EH (cell line): ENCODE measurements around the gene ACTR3.

Experiments used
- DNase-seq: peaks from one replicate; pipeline ENCODE4 v3.0.0-alpha.2; 2015; ENCODE audit warnings: low read depth

The ACTR3 gene

GRCh38 chr2:113966832-113967231 lies 76.9 kb downstream of the ACTR3 start:
- peak; percentile 55 for DNase-seq

DNA sequence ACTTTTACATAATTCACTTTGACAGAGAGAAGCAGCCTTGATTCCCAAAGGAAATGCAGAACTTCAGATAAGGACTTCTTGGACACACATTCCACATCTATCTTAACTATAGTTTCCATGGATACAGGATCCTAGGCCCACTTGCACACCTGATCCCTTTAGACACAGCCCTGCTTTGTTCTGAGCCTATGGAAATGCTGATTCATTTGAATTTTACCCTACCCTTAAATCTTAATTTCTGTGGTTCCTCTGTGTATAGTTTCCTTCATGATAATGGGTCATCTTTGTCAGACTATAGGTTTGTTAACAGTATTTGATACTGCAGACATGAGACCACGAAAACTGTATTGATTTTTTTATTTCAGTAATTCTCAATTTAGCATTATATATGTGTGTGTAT lies 77.4 kb downstream of the ACTR3 start:
- no peak for DNase-seq

GRCh38 chr2:113972766-113973165 lies 82.9 kb downstream of the ACTR3 start:
- no peak for DNase-seq

DNA sequence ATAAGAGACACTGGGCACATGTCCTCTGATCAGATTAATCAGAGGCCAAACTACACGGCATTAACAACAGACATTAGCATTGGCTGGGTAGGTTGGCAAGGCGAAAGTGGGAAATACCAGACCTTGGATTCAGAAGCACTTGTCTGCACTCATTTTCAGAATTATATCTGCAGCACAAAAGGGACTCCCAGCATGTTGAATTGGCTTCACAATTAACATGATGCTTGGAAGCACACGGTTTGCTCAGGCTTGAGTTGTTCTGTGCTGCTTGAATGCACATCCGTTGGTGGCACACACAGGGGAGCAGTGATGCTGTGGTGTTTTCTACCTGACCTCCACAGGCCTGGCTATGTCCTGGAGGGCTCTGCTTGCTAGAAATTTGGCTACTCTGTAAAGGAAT lies 83.9 kb downstream of the ACTR3 start:
- DNase-seq: no peak

DNA sequence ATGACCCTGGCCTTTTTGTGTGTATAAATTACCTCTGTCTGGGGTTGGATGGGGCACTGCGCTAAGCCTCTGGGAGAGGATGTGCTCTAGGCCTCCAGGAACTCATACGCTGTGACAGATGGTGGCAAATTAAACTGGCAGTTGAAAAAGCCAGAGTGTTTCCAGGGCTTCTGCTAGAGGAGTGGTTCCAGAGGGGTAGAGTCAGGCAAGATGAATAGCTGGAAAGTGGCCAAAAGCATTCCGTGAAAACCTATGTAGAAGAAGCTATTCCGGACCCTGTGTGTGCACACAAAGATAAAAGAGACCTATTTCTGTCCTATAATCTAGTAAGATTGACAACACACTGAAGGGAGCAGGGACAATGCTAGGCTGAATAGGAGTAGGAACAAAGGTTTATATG lies 84.8 kb downstream of the ACTR3 start:
- DNase-seq: no peak

GRCh38 chr2:113976277-113976928 lies 86.5 kb downstream of the ACTR3 start:
- DNase-seq: no peak

- no peak for DNase-seq
Observed at GRCh38 chr2:113977060-113977659, 87.3 kb downstream of the ACTR3 start.

DNA sequence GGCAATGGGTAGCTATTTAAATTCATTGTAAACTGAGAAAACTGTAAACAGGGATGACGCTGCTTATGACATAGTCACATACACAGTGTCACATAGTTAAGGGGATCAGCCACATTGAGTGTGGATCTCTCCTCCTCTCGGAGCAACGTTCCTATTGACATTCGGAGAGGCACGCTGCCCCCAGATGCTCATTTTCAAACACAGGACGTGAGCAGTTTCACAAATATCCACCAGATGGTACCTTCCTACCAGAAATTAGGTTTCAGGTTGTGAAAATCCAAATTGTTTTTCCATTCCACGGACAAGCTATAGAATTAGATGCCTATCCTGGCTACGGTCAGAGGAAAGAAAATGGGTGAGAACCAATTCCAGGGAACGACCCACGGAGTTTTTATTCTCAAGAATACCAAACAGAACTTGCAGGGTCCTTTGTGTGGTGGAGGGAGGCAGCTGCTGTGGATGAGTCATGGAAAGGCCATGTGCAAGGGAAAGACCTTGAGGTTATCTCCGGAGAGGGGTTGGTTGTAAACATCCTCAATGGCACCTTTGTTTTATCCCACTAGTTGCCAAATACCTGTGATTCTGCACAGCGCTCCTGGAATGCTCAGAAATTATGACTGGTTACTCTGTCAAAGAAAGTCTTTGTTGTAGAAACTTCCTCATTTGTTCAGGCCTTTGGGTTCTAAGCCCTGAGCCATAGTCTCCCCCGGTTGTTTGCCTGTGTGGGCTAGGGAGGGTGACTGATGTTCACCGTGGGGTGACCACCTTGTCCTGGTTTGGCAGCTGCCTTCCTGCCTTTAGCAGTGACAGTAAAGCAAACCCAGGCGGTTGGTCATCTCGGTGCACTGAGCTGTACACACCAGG lies 88.0 kb downstream of the ACTR3 start:
- no peak for DNase-seq

- no peak for DNase-seq
Observed at GRCh38 chr2:113978524-113979190, 88.8 kb downstream of the ACTR3 start.

DNA sequence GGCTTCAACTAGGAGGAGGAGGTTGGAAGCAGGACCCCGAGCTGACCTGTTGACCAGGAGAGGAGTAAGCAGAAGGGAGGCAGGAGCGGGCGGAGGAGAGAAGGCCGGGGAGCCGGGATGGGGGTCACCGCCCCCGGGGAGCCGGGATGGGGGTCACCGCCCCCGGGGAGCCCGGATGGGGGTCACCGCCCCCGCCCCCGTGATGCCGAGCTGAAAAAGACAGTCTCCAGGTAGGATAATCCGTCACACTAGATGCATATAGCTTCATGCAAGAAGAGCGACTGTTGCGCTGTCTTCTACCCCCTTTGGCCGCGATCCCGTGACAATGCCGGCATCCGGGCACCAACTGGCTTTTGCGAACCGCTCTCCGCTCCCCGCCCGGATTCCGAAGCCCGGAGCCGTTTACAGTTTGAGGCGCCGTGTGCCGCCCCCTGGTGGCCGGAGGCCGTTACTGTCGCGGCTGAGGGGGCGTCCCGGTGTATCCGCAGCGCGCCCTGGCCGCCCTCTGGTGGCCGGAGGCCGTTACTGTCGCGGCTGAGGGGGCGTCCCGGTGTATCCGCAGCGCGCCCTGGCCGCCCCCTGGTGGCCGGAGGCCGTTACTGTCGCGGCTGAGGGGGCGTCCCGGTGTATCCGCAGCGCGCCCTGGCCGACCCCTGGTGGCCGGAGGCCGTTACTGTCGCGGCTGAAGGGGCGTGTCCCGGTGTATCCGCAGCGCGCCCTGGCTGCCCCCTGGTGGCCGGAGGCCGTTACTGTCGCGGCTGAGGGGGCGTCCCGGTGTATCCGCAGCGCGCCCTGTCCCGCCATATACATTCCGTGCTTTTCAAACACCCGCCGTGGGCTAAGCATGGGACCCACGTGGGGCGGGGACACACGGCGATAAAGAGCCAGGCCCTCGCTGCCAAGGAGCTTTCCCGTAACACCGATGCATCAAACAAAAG lies 89.6 kb downstream of the ACTR3 start:
- DNase-seq: no peak

- peak; percentile 61 for DNase-seq
Observed at GRCh38 chr2:113980946-113981345, 91.1 kb downstream of the ACTR3 start.

- peak; percentile 44 for DNase-seq
Observed at GRCh38 chr2:113981404-113982134, 91.7 kb downstream of the ACTR3 start.

- DNase-seq: no peak
Observed at GRCh38 chr2:113985554-113986397, 95.9 kb downstream of the ACTR3 start.

GRCh38 chr2:113986762-113987290 lies 96.9 kb downstream of the ACTR3 start:
- DNase-seq: no peak

DNA sequence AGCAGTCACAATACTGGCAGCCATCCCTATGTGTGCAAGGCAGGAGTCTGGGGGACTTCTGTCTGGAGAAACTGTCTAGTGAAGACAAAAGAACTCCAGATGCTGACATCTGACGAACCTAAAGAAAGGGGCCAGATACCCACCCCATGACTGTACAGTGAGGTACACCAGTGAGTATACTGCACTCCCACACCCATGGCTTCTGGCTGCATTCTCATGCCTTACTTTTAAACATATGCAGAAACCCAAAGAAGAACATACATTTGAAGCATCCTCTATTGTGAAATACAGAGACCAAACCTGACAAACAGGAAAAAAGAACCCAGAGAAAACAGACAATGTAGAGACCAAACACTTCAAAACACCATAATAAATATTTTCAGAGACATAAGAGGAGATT lies 102.2 kb downstream of the ACTR3 start:
- no peak for DNase-seq

DNA sequence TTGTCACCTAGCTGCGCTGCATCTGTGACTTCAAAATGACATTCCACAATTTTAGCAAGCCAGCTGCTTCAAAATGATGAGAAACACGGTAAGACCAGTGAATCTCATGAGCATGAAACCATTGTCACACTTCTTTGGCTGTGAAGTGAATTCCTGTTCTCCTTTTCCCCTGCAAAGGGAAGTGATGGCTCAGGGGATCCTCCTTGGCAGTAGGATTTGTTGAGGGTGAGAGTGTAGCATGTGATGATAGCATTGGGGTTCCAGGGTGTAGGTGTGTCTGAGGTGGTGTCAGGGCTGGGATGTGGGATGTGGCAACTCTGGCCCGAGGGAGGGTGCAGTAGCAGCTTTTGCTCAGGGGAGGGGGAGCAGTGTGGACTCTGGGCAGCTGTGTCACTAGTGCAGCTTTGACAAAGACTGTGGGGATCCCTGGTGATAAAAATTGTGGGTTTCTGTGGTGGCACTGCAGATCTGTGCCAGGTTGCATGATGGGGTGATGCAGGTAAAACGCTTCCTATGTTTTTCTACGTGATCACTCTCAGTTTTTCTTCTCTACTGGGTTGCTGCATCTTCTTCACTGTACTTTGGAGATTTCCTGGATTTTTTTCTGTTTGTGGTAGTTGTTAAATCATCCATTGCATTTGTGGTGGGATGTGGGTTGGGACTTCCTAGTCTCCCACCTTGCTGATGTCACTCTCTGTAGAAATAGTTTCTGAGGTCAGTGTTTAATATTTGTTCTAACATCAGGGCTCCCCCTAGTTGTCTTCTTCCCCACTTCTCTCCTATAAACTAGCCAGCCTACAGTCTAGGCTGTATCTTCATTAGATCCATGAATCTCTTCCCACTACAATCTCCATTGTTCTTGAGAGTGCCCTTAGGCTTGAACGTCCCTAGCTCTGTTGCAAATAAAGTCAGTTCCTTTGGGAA lies 107.0 kb downstream of the ACTR3 start:
- DNase-seq: no peak

DNA sequence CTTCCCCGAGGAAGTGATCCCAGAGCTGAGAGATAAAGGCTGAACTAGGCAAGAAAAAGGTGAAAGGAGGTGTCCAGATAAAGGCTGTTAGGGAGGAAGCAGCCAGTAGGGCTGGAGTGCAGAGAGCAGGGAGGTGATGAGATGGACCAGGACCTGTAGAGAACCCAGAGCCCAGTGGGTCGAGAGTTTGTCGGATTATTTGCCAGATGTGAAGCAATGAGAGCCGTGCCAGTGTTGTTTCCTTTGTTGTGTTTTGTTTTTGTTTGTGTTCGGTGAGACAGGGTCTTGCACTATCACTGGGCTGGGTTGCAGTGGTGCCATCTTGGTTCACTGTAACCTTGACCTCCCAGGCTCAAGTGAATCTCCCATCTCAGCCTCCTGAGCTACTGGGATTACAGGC lies 111.3 kb downstream of the ACTR3 start:
- DNase-seq: no peak

- DNase-seq: no peak
Observed at GRCh38 chr2:114001937-114002336, 112.0 kb downstream of the ACTR3 start.
